Cardiac muscle cell (in vitro differentiated cells and primary cell): ENCODE measurements around the gene SLC7A10. TPM values are rescaled to one million over a fixed set of nuclear protein-coding genes. Genes with fewer than 3 reads are reported as not detected.

Experiments used
- DNase-seq, 2 donors: peaks; one replicate each; pipeline versions ENCODE4 v3.0.0 to v3.0.0-alpha.2; 2010 to 2017; ENCODE audit warnings: low read depth in 1 of 2, low spot score in 1 of 2
- H3K27ac ChIP-seq: fragments of 200-600 bp; sonication (generic); 2 replicates; pipeline ENCODE4 v1.5.1; 2016
- H3K27me3 ChIP-seq: fragments of 200-600 bp; sonication (generic); 2 replicates; pipeline ENCODE4 v1.6.0; 2016; ENCODE audit warnings: control low read depth
- H3K36me3 ChIP-seq: fragments of 200-600 bp; sonication (generic); 2 replicates; pipeline ENCODE4 v1.5.1; 2016; ENCODE audit warnings: control low read depth
- H3K4me1 ChIP-seq: fragments of 200-600 bp; sonication (generic); 2 replicates; pipeline ENCODE4 v1.8.1; 2017; ENCODE audit warnings: low read depth, mild to moderate bottlenecking, mixed run types
- H3K4me3 ChIP-seq: fragments of 200-600 bp; sonication (generic); 2 replicates; pipeline ENCODE4 v1.5.1; 2016; ENCODE audit warnings: mild to moderate bottlenecking
- H3K9me3 ChIP-seq: fragments of 200-600 bp; sonication (generic); 2 replicates; pipeline ENCODE4 v1.5.1; 2017; ENCODE audit warnings: low read depth, mild to moderate bottlenecking, control low read depth
- polyA plus RNA-seq: library from polyadenylated mRNA; unstranded; fragments of >200 nt; fragmentation: Nextera tagmentation; extraction: Ambion mirVana; gene quantifications from 2 replicates; pipeline ENCODE4 v1.2.1, GENCODE V29; 2016
- total RNA-seq: library from RNA; depleted of rRNA; stranded (reverse); fragments of >200 nt; gene quantifications from 2 replicates; pipeline ENCODE4 v1.2.3, GENCODE V29; 2016
- TF ChIP-seq, protein P1 (sequence below): IDR thresholded peaks from 2 replicates; pipeline ENCODE4 v1.5.1; 2012; ENCODE audit warnings: low read depth, mild to moderate bottlenecking, low read length

The SLC7A10 gene
- total and polyA plus RNA-seq, 2 experiments from 2014 or later = not detected

DNA sequence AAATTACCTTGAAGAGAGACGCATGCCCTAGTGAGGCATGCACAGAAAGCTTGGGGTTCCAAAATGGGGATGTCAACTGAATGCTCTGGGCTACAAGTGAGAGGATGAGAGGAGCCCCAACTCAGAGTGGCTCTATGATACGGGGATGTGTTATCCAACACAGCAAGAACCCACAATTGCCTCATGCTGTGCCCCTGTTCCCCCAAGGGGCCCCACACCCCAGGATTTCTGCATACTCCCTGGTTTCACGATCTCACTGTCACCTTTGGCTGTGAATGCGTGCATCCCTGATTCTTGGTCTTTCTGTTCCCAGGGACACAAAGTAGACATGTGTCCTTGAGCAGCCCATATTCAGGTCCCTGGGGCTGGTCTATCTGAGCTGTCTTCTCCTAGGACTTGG, 64.4 kb downstream of the SLC7A10 start:
- no peak overlapping the region for H3K27ac ChIP-seq
- no peaks in the 10 kb centered on the region for H3K9me3 ChIP-seq
- TF ChIP-seq, protein P1, sequence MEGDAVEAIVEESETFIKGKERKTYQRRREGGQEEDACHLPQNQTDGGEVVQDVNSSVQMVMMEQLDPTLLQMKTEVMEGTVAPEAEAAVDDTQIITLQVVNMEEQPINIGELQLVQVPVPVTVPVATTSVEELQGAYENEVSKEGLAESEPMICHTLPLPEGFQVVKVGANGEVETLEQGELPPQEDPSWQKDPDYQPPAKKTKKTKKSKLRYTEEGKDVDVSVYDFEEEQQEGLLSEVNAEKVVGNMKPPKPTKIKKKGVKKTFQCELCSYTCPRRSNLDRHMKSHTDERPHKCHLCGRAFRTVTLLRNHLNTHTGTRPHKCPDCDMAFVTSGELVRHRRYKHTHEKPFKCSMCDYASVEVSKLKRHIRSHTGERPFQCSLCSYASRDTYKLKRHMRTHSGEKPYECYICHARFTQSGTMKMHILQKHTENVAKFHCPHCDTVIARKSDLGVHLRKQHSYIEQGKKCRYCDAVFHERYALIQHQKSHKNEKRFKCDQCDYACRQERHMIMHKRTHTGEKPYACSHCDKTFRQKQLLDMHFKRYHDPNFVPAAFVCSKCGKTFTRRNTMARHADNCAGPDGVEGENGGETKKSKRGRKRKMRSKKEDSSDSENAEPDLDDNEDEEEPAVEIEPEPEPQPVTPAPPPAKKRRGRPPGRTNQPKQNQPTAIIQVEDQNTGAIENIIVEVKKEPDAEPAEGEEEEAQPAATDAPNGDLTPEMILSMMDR = no peak
- H3K27me3 ChIP-seq = no peaks in the 10 kb centered on the region
- no peaks in the 10 kb centered on the region for H3K4me1 ChIP-seq
- H3K4me3 ChIP-seq = no peak overlapping the region
- DNase-seq = no peak
- no peaks in the 10 kb centered on the region for H3K36me3 ChIP-seq

DNA sequence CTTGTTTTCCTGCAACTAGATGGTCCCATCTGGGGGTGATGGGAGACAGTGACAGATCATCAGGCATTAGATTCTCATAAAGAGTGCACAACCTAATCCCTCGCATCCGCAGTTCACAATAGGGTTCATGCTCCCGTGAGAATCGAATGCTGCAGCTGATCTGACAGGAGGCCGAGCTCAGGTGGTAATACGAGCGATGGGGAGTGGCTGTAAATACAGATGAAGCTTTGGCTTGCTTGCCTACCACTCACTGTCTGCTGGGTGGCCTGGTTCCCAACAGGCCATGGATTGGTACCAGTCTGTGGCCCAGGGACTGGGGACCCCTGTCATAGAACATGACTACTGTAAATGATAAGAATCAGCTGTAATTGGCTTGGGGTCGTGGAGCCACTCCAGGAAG, 65.8 kb downstream of the SLC7A10 start:
- Histone ChIP-seq H3K9me3 (no peaks in the 10 kb centered on the region), H3K27me3 (no peaks in the 10 kb centered on the region), H3K27ac (no peak overlapping the region), H3K4me3 (no peak overlapping the region), H3K36me3 (no peaks in the 10 kb centered on the region), H3K4me1 (no peaks in the 10 kb centered on the region)
- no peak for DNase-seq
- TF ChIP-seq, protein P1 = no peak

DNA sequence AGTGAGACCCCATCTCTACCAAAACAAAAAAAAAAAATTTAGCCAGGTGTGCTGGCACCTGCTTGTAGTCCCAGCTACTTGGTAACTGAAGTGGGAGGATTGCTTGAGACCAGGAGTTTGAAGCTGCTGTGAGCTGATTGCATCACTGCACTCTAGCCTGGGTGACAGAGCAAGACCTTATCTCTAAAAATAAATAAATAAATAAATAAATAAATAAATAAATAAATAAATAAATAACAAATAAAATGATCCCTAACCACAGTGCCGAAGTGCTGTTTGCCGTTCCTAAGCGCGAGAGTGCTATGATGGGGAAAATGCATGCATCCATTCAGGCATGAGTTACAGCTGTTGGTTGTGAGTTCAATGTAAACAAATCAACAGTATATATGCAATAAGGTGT, 66.5 kb downstream of the SLC7A10 start:
- Histone ChIP-seq H3K27ac (no peak overlapping the region), H3K4me1 (no peaks in the 10 kb centered on the region), H3K4me3 (no peak overlapping the region), H3K27me3 (no peaks in the 10 kb centered on the region), H3K36me3 (no peaks in the 10 kb centered on the region), H3K9me3 (no peaks in the 10 kb centered on the region)
- TF ChIP-seq, protein P1 = no peak
- no peak for DNase-seq

Other genes starting within 250 kb of the SLC7A10 start
- gene RHPN2, start 161.0 kb downstream of the SLC7A10 start, total RNA-seq = 21.7 and 26.6 TPM in 2 replicates
- 11.7 and 12.5 TPM in 2 replicates for gene RHPN2, start 161.0 kb downstream of the SLC7A10 start, polyA plus RNA-seq
- gene GPATCH1, start 144.7 kb downstream of the SLC7A10 start, total RNA-seq = 4.1 and 5.7 TPM in 2 replicates
- 6.4 and 9.4 TPM in 2 replicates for gene GPATCH1, start 144.7 kb downstream of the SLC7A10 start, polyA plus RNA-seq
- not detected in 2 replicates for gene WDR88, start 93.7 kb downstream of the SLC7A10 start, total RNA-seq
- gene WDR88, start 93.7 kb downstream of the SLC7A10 start, polyA plus RNA-seq = 0.78 and 0.79 TPM in 2 replicates
- 38.4 and 51.5 TPM in 2 replicates for gene LRP3, start 31.5 kb downstream of the SLC7A10 start, total RNA-seq
- gene LRP3, start 31.5 kb downstream of the SLC7A10 start, polyA plus RNA-seq = 31.8 and 39.4 TPM in 2 replicates
- 6.2 and 6.7 TPM in 2 replicates for gene CEBPA, start 76.7 kb upstream of the SLC7A10 start, total RNA-seq
- 2.4 and 3.2 TPM in 2 replicates for gene CEBPA, start 76.7 kb upstream of the SLC7A10 start, polyA plus RNA-seq
- 21.1 and 22.3 TPM in 2 replicates for gene CEBPG, start 147.9 kb upstream of the SLC7A10 start, total RNA-seq
- gene CEBPG, start 147.9 kb upstream of the SLC7A10 start, polyA plus RNA-seq = 17.4 and 22.9 TPM in 2 replicates